Caco-2 (cell line): ENCODE data around the gene ATXN7L3. TPM values are rescaled to one million over a fixed set of nuclear protein-coding genes. Genes with fewer than 3 reads are reported as not detected.

Experiments used
- Bru-seq: library from RNA; stranded (reverse); fragments of 400-500 nt; gene quantifications from one replicate; lab custom pipeline; 2021; lab: Mats Ljungman, UMichigan
- BruChase-seq, 2 experiments: library from RNA; stranded (reverse); fragments of 400-500 nt; gene quantifications; one replicate each; lab custom pipeline; 2021; lab: Mats Ljungman, UMichigan
- BruUV-seq: library from RNA; stranded (reverse); fragments of 400-500 nt; replicated peaks from 2 replicates; lab custom pipeline; 2021; lab: Mats Ljungman, UMichigan
- CTCF ChIA-PET: fragments of 300-600 bp; sonication (Branson Sonifier 250); formaldehyde crosslinking; loops from one replicate; lab custom pipeline; 2022; ENCODE audit warnings: antibody characterized with exemption; lab: Charles Lee
- POLR2A ChIA-PET: fragments of 300-600 bp; sonication (Branson Sonifier 250); formaldehyde crosslinking; loops from one replicate; lab custom pipeline; 2022; ENCODE audit warnings: antibody characterized with exemption; lab: Charles Lee
- DNase-seq, 2 experiments: peaks; one replicate each; pipeline versions ENCODE4 v3.0.0 to v3.0.0-alpha.2; 2020 to 2022
- H3K27me3 ChIP-seq: replicated peaks from 2 replicates; pipeline ENCODE4 v1.6.0; 2011; ENCODE audit warnings: low read length; ENCODE audit not compliant: control insufficient read depth, insufficient read depth
- H3K36me3 ChIP-seq: 2 replicates; pipeline ENCODE4 v1.5.1; 2011; ENCODE audit warnings: low read length; ENCODE audit not compliant: control insufficient read depth, insufficient read depth
- H3K4me1 ChIP-seq: fragments of 250-450 bp; sonication (Bioruptor Pico); 2 replicates; pipeline ENCODE4 v1.5.1; 2020; ENCODE audit warnings: mild to moderate bottlenecking
- H3K4me3 ChIP-seq: 2 replicates; pipeline ENCODE4 v1.5.1; 2011; ENCODE audit warnings: low read depth, mild to moderate bottlenecking, control low read depth, low read length
- H3K9me3 ChIP-seq: fragments of 250-450 bp; sonication (Bioruptor Pico); 2 replicates; pipeline ENCODE4 v1.5.1; 2020; ENCODE audit warnings: mild to moderate bottlenecking, moderate library complexity
- H3K27ac Mint-ChIP-seq: one replicate; pipeline ENCODE4 v1.8.0; 2022; ENCODE audit warnings: mixed read lengths; ENCODE audit not compliant: unreplicated experiment
- H3K27me3 Mint-ChIP-seq: one replicate; pipeline ENCODE4 v1.8.0; 2022; ENCODE audit warnings: mixed read lengths; ENCODE audit not compliant: insufficient read depth, unreplicated experiment
- H3K36me3 Mint-ChIP-seq: one replicate; pipeline ENCODE4 v1.8.0; 2022; ENCODE audit warnings: mild to moderate bottlenecking, mixed read lengths; ENCODE audit not compliant: insufficient read depth, unreplicated experiment
- H3K4me1 Mint-ChIP-seq: one replicate; pipeline ENCODE4 v1.8.0; 2022; ENCODE audit warnings: low read depth, mixed read lengths; ENCODE audit not compliant: unreplicated experiment
- H3K4me3 Mint-ChIP-seq: one replicate; pipeline ENCODE4 v1.8.0; 2022; ENCODE audit warnings: mild to moderate bottlenecking, moderate library complexity, mixed read lengths; ENCODE audit not compliant: unreplicated experiment
- H3K9me3 Mint-ChIP-seq: one replicate; pipeline ENCODE4 v1.8.0; 2022; ENCODE audit warnings: mixed read lengths; ENCODE audit not compliant: unreplicated experiment
- intact Hi-C: fragments of 100-400 bp; cut with micrococcal nuclease; formaldehyde crosslinking; loops from one replicate; pipeline ENCODE4 v1.10.0; 2022; ENCODE audit not compliant: unreplicated experiment
- long read RNA-seq: library from polyadenylated mRNA; stranded (forward); transcript quantifications from one replicate; pipeline ENCODE4 v2.0.0, GENCODE V29; 2022
- total RNA-seq: library from RNA; stranded (reverse); gene quantifications from 2 replicates; pipeline ENCODE4 v1.2.3, GENCODE V29; 2022
- TF ChIP-seq, protein P1 (sequence below), 2 experiments: fragments of 200-600 bp in 1 of 2; IDR thresholded peaks; 1 replicate in 1 of 2; 2 replicates in 1 of 2; pipeline versions ENCODE4 v1.5.1 to v1.8.0; 2011 to 2022; ENCODE audit warnings: antibody characterized with exemption in 1 of 2, control low read depth in 1 of 2, inconsistent platforms in 1 of 2, low read depth in 1 of 2, low read length in 1 of 2, mild to moderate bottlenecking in 1 of 2, moderate library complexity in 1 of 2; ENCODE audit not compliant: insufficient read depth in 1 of 2, severe bottlenecking in 1 of 2, unreplicated experiment in 1 of 2

The ATXN7L3 gene, protein sequence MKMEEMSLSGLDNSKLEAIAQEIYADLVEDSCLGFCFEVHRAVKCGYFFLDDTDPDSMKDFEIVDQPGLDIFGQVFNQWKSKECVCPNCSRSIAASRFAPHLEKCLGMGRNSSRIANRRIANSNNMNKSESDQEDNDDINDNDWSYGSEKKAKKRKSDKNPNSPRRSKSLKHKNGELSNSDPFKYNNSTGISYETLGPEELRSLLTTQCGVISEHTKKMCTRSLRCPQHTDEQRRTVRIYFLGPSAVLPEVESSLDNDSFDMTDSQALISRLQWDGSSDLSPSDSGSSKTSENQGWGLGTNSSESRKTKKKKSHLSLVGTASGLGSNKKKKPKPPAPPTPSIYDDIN
- total RNA-seq (91.2 and 92.0 TPM in 2 replicates), Bru-seq, nascent RNA (percentile 82 among the genes with signal in this experiment), BruChase-seq, experiment 1, labeled RNA remaining after a 2-hour chase (percentile 95 among the genes with signal in this experiment), BruChase-seq, experiment 2, labeled RNA remaining after a 6-hour chase (percentile 96 among the genes with signal in this experiment)
- long read RNA-seq, partial matches to known transcripts, result 4 of 36 reads
- long read RNA-seq, other reads (novel, unspliced or antisense), result 26 of 36 reads

DNA sequence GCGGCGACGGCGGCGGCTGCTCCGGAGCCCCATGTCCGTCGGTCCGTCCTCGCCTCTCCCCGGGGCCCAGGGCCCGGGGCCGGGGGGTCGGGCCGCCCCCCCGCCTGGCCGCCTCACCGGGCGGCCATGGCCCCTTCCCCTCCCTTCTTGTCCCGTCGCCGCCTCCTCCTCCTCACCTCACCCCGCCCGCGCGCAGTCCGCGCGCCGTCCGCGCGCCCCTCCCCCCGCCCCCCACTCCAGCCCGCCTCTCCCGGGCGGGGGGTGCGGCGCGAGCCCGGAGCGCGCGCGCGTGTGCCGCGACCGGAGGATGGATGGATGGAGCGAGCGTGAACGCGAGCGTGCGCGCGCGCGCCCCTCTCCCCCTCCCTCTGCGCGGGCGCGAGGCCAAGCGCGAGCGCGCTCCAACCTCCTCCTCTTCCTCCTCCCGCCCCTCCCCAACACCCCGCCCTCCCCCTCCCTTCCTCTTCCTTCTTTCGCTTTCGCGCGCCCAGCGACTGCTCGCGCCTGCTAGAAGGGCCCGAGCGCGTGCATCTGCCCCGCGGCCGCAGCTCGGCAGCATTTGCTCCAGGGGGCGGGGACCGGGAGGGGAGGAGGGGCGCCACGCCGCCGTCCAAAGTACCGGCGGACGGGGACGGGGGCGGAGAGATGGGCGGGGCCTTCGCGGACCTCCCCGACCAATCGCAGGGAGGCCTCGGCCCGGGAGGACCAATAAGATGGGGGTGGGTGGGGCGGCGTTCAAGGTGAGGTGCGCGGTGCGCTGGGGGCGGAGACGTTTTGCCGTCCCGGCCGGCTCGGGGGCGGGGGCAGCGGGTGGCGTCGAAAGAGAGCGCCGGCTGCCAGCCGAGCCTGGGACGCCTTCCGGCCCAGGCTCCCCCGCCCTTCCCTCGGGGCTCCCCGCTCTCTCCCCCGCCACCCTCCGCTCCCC, at the start of gene ATXN7L3:
ATXN7L3 (minus strand) TSS at position 332 of the 925 bp plus-strand sequence. CDS start 1,814 bp downstream, outside the sequence.
- ChIA-PET CTCF (interaction anchor here (0.5 to 0.7 kb wide), 11 partner anchors 9 to 386 kb away, joined by 3 to 9 read pairs (median 4); partner anchors contain the start of gene TMUB2), POLR2A (interaction anchor here (0.6 to 2.3 kb wide), 12 partner anchors 9 to 1376 kb away, joined by 3 to 11 read pairs (median 5); partner anchors contain the start of genes BECN1, ETV4, FAM171A2 and TMUB2)
- Mint-ChIP-seq H3K4me3 (peak within 1 kb of the TSS; percentile 96), H3K27ac (peak within 1 kb of the TSS; percentile 93), H3K27me3 (no peaks in the 10 kb centered on the region), H3K4me1 (peaks cover 26% of the 10 kb centered on the region), H3K36me3 (peaks cover 54% of the 10 kb centered on the region), H3K9me3 (no peaks in the 10 kb centered on the region)
- H3K27me3 ChIP-seq, result no peaks in the 10 kb centered on the region
- peak; percentile 99 to 100 for DNase-seq
- no TSS peak for BruUV-seq
- TF ChIP-seq, protein P1, sequence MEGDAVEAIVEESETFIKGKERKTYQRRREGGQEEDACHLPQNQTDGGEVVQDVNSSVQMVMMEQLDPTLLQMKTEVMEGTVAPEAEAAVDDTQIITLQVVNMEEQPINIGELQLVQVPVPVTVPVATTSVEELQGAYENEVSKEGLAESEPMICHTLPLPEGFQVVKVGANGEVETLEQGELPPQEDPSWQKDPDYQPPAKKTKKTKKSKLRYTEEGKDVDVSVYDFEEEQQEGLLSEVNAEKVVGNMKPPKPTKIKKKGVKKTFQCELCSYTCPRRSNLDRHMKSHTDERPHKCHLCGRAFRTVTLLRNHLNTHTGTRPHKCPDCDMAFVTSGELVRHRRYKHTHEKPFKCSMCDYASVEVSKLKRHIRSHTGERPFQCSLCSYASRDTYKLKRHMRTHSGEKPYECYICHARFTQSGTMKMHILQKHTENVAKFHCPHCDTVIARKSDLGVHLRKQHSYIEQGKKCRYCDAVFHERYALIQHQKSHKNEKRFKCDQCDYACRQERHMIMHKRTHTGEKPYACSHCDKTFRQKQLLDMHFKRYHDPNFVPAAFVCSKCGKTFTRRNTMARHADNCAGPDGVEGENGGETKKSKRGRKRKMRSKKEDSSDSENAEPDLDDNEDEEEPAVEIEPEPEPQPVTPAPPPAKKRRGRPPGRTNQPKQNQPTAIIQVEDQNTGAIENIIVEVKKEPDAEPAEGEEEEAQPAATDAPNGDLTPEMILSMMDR (IDR thresholded peaks at IDR 0.05; ENCODE audit: insufficient read depth in 1 of 2, low read depth in 1 of 2, low read length in 1 of 2, severe bottlenecking in 1 of 2, unreplicated experiment in 1 of 2), result no peak
- H3K36me3 ChIP-seq, result peaks cover 2% of the 10 kb centered on the region
- H3K4me3 ChIP-seq, result peak within 1 kb of the TSS; percentile 91
- H3K4me1 ChIP-seq, result peaks cover 14% of the 10 kb centered on the region; the same call in 1 of the 2 replicates
- no peaks in the 10 kb centered on the region for H3K9me3 ChIP-seq
- intact Hi-C loops, result loop anchor here (1.0 to 2.0 kb wide), 4 partner anchors 14 to 131 kb away; partner anchors contain the start of genes HROB and TMUB2

DNA sequence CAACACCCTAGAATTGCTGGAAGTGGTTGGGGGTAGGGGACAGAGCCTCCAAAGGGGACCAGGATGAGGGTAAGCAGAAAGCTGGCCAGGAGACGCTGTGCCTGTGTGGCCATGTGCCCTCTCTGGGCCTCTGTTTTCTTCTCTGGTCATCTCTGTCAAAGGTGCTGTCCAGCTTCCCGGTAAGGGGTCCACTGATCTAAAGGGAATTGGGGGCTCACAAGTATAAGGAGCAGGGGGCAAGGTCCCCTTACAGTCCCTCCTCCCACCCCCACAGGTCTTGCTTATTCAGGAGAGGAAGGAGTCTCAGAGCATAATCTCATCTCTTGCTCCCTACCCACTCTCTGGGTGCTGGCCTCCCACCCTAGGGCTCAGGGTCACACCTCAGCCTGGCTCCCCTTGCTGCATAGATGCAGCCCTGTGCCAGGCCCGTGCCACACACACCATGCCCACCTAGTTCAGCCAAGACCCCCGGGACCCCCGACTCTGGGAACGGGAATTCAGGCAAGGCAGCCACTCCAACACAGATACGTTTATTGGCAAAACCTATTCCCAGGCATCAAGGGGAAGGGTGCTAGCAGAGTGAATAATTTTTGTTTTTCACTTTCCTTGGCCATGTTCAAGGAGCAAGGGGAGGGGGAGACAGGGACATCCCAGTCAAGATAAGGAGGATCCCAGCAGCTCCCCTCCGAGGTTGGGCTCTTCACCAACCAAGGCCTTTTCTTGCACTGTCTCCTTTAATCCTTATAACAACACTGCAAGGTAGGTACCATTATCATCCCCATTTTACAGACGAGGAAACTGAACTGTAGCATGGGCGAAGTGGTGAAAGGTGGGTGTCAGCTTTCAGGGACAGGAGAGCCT, 48.4 kb upstream of the ATXN7L3 start:
- Histone ChIP-seq H3K4me3 (no peak overlapping the region), H3K4me1 (0 out of 2 replicates have a peak, but pooled peaks cover 3% of the 10 kb centered on the region), H3K36me3 (no peaks in the 10 kb centered on the region), H3K9me3 (no peaks in the 10 kb centered on the region), H3K27me3 (no peaks in the 10 kb centered on the region)
- no peaks in the 10 kb centered on the region for H3K27me3 Mint-ChIP-seq
- H3K4me3 Mint-ChIP-seq, result no peak overlapping the region
- H3K4me1 Mint-ChIP-seq, result peaks cover 7% of the 10 kb centered on the region
- intact Hi-C loops, result no loop called here
- H3K36me3 Mint-ChIP-seq, result no peaks in the 10 kb centered on the region
- POLR2A ChIA-PET, result interaction anchor here (0.5 kb wide), 1 partner anchor 58 kb away, joined by 3 read pairs; no protein-coding TSS in a partner anchor
- TF ChIP-seq, protein P1 (IDR thresholded peaks at IDR 0.05; ENCODE audit: insufficient read depth in 1 of 2, low read depth in 1 of 2, low read length in 1 of 2, severe bottlenecking in 1 of 2, unreplicated experiment in 1 of 2), result no peak
- CTCF ChIA-PET, result no interaction called here
- no TSS peak for BruUV-seq
- DNase-seq, result no peak
- no peaks in the 10 kb centered on the region for H3K9me3 Mint-ChIP-seq
- H3K27ac Mint-ChIP-seq, result no peak overlapping the region
